KOPT-K1 (cell line): ENCODE results near the gene NPL.

Experiments used
- H3K27ac ChIP-seq: fragments of 200-600 bp; sonication (generic); 2 replicates; pipeline ENCODE4 v1.5.1; 2016; ENCODE audit warnings: antibody characterized with exemption, mild to moderate bottlenecking, low read depth, low read length; ENCODE audit not compliant: poor library complexity, severe bottlenecking
- H3K36me3 ChIP-seq: fragments of 200-600 bp; sonication (generic); 2 replicates; pipeline ENCODE4 v1.5.1; 2017; ENCODE audit warnings: antibody characterized with exemption, mild to moderate bottlenecking, low read length, moderate library complexity; ENCODE audit not compliant: insufficient read depth
- H3K9me3 ChIP-seq: fragments of 200-600 bp; sonication (generic); 2 replicates; pipeline ENCODE4 v1.5.1; 2017; ENCODE audit warnings: antibody characterized with exemption, low read length, mild to moderate bottlenecking; ENCODE audit not compliant: insufficient read depth, poor library complexity, severe bottlenecking

Gene NPL

DNA sequence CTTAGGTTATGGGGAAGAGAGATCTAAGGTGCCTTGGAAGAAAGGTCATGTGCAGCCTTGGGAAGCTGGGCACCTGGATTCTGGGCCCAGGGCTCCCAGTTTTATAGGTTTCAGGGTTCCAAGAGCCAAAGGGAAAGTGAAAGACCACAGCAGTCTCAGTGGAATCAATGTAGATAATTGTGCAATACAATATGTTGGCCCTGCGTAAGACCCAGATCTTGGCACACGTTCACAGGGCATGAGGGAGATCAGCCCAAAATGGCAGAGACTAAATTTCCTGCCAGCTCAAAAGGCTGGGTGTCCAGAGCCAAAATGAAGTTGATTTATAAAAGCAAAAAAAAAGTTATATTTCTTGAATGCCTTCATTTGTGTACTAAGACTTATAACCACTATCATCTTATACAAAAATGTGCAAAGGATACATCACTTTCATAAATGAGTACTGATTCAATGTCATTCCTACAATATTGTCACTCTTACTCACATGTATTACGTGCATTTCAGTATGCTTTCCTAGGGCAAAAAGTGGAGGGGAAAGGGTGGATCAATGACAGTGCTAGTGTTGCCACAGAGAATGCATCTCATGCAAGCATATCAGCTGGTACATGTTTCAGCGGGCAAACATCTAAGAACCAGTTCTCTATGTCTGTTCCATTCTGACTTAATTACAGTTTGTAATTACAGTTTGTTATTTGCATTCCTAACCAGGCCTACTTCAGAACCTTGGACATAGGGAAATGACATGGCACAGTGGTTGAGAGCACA, 22.5 kb upstream of the NPL start:
- H3K27ac ChIP-seq, result no peak overlapping the region
- H3K36me3 ChIP-seq, result no peaks in the 10 kb centered on the region
- H3K9me3 ChIP-seq, result no peaks in the 10 kb centered on the region

DNA sequence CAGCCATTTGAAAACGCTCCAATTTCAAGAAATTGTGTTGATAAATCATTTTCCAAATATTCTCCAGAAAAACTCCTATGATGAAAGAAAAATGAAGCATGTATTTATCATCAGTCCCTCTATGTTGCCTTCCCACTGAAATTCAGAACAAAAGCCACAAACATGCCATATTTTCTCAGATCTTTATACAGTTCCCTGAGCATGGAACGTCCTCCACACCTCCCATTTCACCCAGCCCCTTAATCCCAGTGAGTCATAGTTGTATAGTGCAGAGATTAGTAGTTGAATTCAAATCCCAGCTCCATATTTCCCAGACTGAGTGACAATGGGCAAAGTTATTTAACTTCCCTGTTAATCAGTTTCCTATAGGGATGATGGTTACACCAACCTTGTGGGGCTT, 20.6 kb upstream of the NPL start:
- Histone ChIP-seq H3K27ac (no peak overlapping the region), H3K36me3 (no peaks in the 10 kb centered on the region), H3K9me3 (no peaks in the 10 kb centered on the region)

DNA sequence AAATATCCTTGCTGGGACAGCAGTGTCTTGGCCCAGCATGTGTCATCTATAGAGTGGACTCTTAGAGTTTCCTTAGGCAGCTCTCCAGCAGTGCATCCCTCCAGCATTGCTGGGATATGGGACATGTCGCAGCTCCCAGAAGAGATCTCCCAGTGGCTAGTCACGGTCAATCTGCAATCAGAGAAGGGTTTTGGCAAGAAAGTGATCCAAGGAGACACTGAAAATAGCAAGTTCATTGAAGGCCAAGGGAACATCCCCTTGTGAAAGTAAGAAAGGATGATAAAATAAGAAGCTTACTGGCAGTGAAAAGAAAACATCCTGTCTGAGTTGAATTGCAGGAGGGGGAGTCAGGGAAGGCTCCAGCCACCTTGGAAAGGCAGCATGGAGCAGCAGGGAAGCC, 19.3 kb upstream of the NPL start:
- H3K9me3 ChIP-seq, result no peaks in the 10 kb centered on the region
- H3K36me3 ChIP-seq, result no peaks in the 10 kb centered on the region

DNA sequence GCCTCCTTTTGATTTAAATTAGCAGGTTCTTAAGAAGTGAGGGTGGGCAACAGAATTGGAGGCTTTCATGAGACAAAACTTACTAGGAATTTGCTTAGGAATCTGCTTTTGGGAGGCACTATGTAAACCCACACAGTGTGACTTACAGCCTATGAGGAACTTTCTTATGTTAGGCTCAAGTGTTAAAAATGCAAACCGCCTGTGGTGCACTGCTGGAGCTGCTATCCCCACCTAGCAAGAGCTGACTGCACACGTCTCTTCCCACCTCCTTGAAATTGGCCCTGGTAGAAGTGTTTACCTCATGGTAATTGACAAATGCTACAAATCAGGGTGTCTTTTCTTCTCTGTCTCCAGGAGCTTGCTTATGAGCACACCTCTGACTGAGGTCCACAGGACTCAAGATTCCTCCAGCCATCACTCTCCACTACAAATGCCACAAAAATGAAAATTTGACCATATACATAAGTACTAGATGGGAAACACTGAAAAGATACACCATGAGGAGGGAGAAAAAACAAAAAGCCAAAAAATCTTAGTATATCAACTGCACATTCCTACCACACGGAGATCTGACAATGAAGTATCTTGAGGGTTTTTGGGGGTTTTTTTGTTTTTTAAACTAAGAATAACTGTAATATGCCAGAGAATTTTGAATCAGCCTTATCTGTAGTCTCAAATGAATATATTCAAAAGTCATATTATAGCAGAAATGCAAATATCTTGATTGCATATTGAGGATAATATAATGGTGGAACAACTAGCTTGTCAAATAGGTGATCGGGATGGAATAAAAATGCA, 18.2 kb upstream of the NPL start:
- H3K9me3 ChIP-seq, result no peaks in the 10 kb centered on the region
- no peak overlapping the region for H3K27ac ChIP-seq
- no peaks in the 10 kb centered on the region for H3K36me3 ChIP-seq

More for the DNA sequence above, 19.3 kb upstream of the NPL start:
- H3K27ac ChIP-seq, result no peak overlapping the region

DNA sequence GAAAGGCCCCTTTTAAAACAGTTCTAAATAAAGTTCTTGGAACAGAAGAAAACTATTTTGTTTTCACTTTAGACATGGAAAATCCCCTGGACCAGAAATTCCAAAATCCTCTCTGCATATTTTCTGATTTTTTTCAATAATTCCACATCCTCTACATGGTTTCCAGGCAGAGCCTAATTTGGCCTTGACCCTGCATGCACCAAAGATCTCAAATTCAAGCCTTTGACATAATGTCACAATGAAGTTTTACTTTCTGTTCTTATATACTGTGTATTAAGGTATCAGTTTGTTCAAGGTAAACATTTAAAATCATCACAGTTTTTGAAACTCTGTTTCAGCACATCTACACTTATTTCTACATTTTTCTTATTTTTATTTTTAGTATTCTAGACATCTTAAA, 12.2 kb upstream of the NPL start:
- Histone ChIP-seq H3K36me3 (no peaks in the 10 kb centered on the region), H3K27ac (no peak overlapping the region), H3K9me3 (no peaks in the 10 kb centered on the region)

DNA sequence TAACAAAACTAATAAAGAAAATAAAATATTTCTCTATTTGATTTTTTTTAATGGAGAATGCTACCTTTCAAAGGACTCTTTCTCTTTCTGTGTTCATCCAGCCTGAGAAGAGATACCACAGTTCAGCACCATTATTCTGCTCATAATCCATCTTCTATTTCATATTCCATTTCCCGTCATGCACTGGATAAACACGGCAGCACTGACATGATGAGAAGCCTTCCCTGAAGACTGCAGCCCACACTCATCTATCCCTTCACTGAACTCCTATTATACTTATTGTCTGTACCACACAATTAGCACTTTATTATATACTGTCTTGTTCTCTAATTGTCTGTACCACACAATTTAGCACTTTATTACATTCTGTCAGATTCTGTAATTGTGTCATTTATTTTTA, 10.7 kb upstream of the NPL start:
- no peaks in the 10 kb centered on the region for H3K9me3 ChIP-seq

DNA sequence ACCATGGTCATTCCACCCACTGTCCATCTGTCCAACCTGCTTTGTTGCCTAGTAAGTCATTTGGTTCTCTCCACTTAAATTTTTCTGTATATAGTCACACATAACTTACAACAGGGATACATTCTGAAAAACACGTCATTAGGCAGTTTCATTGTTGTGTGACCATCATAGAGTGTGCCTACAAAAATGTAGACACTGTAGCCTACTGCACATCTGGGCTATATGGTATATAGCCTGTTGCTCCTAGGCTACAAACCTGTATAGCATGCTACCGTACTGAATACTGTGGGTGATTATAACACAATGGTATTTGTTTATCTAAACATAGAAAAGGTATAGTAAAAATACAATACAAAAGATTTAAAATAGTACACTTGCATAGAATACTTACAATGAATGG, 10.0 kb upstream of the NPL start:
- H3K27ac ChIP-seq, result no peak overlapping the region
- no peaks in the 10 kb centered on the region for H3K9me3 ChIP-seq
- no peaks in the 10 kb centered on the region for H3K36me3 ChIP-seq

More for the DNA sequence above, 10.7 kb upstream of the NPL start:
- H3K36me3 ChIP-seq, result no peaks in the 10 kb centered on the region
- H3K27ac ChIP-seq, result no peak overlapping the region

DNA sequence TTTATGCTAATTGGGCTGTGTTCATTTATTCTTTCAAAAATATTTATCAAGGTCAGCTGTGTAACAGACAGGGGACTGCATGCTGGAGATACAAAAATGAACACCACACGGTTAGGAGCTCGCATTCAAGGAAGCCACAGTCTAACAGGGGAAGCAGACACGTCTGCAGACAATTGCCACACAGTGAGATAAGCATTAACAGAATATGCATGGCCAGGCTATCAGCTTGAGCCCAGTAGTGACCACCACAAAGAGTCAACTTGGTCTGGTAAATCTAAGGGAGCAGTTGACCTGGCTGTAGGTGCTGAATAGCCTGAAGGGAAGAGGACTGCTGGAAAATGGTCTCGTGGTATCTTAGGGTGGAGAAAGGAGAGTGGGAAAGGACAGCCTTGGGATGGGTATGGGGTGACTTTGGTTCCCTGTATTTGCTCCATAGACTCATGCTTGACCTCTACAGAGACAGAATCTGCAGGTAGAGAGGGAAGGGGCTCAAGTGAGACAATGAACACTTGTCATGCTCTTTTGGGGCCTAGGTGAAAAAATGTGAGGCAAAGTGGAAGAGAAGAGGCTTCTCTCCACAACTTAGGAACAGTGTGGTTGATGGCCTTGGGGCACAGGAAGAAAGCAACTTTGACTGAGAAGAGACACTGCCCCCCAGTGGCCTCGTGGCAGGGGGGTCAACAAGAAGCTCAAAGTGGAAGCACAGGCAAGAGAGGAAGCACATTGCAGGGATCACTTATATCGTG, 7.6 kb upstream of the NPL start:
- Histone ChIP-seq H3K9me3 (no peaks in the 10 kb centered on the region), H3K27ac (no peak overlapping the region), H3K36me3 (no peaks in the 10 kb centered on the region)

DNA sequence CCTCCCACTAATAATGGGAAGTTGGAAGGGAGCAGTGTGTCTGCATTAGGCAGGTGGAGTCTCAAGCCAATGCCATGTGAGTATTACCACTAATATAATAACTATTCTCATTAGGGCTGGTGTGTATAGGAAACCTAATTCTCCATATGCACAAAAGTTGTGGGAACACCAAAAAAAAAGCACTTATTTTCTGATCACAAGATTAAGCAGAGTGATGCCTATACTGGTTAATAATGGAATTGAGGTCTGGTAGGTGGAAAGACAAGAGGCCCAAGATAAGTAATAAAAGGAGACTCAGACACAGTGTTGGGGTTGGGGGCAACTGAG, 7.0 kb upstream of the NPL start:
- no peak overlapping the region for H3K27ac ChIP-seq
- no peaks in the 10 kb centered on the region for H3K36me3 ChIP-seq
- H3K9me3 ChIP-seq, result no peaks in the 10 kb centered on the region

DNA sequence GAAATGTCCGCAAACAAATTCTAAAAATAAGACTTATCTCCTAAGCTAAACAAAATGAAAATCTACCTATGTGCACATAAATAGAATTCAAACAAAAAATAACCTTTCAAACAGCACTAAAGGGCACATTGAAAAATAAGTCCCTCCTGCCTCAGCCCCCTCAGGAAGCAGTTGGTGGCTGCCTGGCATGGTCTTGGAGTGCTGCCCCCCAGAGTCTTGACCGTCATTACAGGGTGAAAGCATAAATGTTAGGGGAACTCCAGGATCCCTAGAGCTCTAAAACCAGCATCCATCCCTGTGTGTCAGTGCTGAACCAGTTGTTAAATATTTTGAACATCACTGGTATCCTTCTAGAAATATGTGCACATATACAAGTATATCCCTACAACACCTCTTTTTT, 6.5 kb upstream of the NPL start:
- no peaks in the 10 kb centered on the region for H3K36me3 ChIP-seq
- H3K9me3 ChIP-seq, result no peaks in the 10 kb centered on the region
- no peak overlapping the region for H3K27ac ChIP-seq

DNA sequence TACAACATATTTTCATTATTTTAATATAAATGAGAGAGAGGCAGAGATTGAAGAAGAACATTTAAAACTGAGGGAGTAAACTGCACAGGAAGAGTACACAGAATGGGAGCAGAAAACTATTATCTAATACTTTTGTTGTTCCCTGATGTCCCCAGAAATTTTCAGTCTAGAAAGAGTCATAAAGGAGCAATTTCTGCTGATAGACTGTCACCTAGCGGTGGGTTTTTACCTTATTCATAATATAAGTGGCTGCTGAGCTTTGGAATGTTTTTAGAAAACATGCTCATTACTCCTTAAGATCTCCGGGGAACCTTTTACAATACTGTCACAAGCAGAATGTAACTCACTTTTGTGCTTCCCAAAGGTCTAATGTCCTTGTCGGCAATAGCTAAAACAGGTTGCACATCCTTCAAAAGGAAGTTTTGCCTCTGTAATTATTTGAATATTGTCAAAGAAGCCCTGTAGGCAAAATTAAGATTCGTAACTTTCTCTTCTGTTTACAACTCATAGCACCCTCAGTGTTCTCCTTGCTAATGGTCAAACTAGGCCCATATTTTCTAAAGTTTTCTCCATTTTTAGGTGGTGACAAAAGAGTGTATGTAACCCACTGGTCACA, 4.9 kb upstream of the NPL start:
- no peaks in the 10 kb centered on the region for H3K36me3 ChIP-seq
- H3K27ac ChIP-seq, result no peak overlapping the region
- no peaks in the 10 kb centered on the region for H3K9me3 ChIP-seq

DNA sequence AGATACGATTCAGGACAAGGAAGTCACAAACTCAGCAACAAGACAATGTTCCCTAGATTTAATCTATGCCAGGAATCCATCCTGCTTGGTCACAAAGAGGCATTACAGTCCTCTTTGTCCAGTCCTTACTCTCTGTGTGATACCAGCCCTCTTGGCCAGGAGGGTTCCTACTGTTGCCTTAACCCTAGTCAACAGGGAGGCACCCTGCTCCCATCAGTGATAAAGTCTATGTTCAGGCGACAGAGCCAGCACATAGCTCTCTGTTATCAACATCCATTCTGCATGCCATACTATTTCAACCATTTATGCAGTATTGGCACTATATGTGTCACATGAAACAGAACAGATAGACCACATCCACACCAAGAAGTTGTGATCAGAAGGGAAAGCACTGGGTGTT, 4.4 kb upstream of the NPL start:
- no peak overlapping the region for H3K27ac ChIP-seq
- H3K9me3 ChIP-seq, result no peaks in the 10 kb centered on the region
- no peaks in the 10 kb centered on the region for H3K36me3 ChIP-seq

DNA sequence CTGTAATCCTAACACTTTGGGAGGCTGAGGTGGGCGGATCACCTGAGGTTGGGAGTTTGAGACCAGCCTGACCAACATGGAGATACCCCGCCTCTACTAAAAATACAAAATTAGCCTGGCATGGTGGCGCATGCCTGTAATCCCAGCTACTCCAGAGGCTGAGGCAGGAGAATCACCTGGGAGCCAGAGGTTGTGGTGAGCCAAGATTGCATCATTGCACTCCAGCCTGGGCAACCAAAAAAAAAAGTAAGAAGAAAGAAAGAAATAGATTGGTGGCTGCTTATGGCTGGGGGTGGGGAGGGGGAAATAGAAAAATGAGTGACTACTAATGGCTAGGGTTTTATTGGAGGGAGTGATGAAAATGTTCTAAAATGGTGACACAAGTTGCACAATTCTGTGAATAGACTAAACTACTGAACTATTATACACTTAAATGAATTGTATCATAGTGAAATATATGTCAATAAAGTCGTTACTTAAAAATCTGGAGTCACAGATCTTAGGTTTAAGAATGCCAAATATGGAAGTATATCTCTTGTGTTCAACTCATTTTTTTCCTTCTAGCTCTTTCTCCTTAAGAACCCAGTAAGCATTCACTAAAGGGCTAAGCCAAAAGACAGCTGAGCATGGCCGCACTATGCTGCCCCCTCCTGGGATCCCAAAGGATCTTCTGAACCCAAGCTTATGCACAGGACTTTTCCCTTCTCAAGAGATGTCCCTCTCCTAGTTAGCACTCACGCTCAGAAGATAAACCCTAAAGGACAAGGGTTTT, 3.2 kb upstream of the NPL start:
- Histone ChIP-seq H3K36me3 (no peaks in the 10 kb centered on the region), H3K9me3 (no peaks in the 10 kb centered on the region), H3K27ac (no peak overlapping the region)

DNA sequence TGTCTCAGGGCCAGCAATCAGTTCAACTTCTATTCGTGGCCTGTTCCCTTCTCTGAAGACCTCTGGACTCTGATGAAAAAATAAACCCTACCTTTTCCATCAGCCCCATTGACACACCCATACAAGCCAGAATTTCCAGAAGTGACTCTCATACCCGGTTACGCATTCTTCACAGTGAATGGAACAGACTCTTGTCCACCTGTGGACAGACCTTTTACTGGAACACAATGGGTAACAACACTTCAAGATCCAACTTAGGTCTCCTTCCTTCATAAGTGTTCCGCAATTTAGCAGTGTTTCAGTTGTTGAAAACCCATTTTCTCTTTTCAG, 2.6 kb upstream of the NPL start:
- H3K9me3 ChIP-seq, result no peaks in the 10 kb centered on the region
- no peaks in the 10 kb centered on the region for H3K36me3 ChIP-seq
- H3K27ac ChIP-seq, result no peak overlapping the region
